Neural cell (in vitro differentiated cells): ENCODE measurements around the gene PPP2CA. TPM values are rescaled to one million over a fixed set of nuclear protein-coding genes. Genes with fewer than 3 reads are reported as not detected.

ENCODE experiments used
- H2AFZ ChIP-seq: fragments of 200-600, 300-800 bp; sonication (generic), shearing (Covaris generic); 2 replicates; pipeline ENCODE4 v1.6.0; 2014; ENCODE audit warnings: low read depth, mild to moderate bottlenecking, antibody characterized with exemption, low read length, moderate library complexity
- H3F3A ChIP-seq: fragments of 200-600 bp; shearing (Covaris generic); 2 replicates; pipeline ENCODE4 v1.6.1; 2016; ENCODE audit warnings: mild to moderate bottlenecking, moderate library complexity, mixed read lengths, antibody characterized with exemption, low read length; ENCODE audit not compliant: insufficient read depth, poor library complexity, severe bottlenecking
- H3K27ac ChIP-seq: fragments of 200-600, 300-800 bp; sonication (generic), shearing (Covaris generic); 2 replicates; pipeline ENCODE4 v1.5.1; 2014; ENCODE audit warnings: mild to moderate bottlenecking, low read length, moderate library complexity
- H3K27me3 ChIP-seq: fragments of 300-800, 200-600 bp; sonication (generic), shearing (Covaris generic); 2 replicates; pipeline ENCODE4 v1.6.0; 2014; ENCODE audit warnings: mild to moderate bottlenecking, low read depth, low read length, moderate library complexity; ENCODE audit not compliant: insufficient read depth
- H3K36me3 ChIP-seq: fragments of 300-800, 200-600 bp; sonication (generic), shearing (Covaris generic); 2 replicates; pipeline ENCODE4 v1.5.1; 2014; ENCODE audit warnings: mild to moderate bottlenecking, antibody characterized with exemption, low read length, moderate library complexity; ENCODE audit not compliant: insufficient read depth
- H3K4me2 ChIP-seq: fragments of 300-800, 200-600 bp; sonication (generic), shearing (Covaris generic); 2 replicates; pipeline ENCODE4 v1.6.0; 2014; ENCODE audit warnings: mild to moderate bottlenecking, low read length
- H3K4me3 ChIP-seq: fragments of 300-800, 200-600 bp; sonication (generic), shearing (Covaris generic); 2 replicates; pipeline ENCODE4 v1.5.1; 2014; ENCODE audit warnings: mild to moderate bottlenecking, low read length, moderate library complexity
- H3K79me2 ChIP-seq: fragments of 200-600 bp; shearing (Covaris generic); replicated peaks from 2 replicates; pipeline ENCODE4 v1.6.0; 2014; ENCODE audit warnings: mild to moderate bottlenecking, low read length, moderate library complexity; ENCODE audit not compliant: insufficient read depth
- H3K9ac ChIP-seq: fragments of 300-800, 200-600 bp; sonication (generic), shearing (Covaris generic); 2 replicates; pipeline ENCODE4 v1.6.1; 2016; ENCODE audit warnings: mild to moderate bottlenecking, low read length, mixed read lengths
- H3K9me2 ChIP-seq: fragments of 200-600 bp; shearing (Covaris generic); 2 replicates; pipeline ENCODE4 v1.6.1; 2016; ENCODE audit warnings: mild to moderate bottlenecking, low read length, mixed read lengths; ENCODE audit not compliant: insufficient read depth
- H3K9me3 ChIP-seq: fragments of 200-600, 300-800 bp; sonication (generic), shearing (Covaris generic); 2 replicates; pipeline ENCODE4 v1.6.1; 2016; ENCODE audit warnings: mild to moderate bottlenecking, mixed run types, low read length, moderate library complexity, mixed read lengths
- H4K20me1 ChIP-seq: fragments of 200-600 bp; shearing (Covaris generic); 2 replicates; pipeline ENCODE4 v1.6.1; 2016; ENCODE audit warnings: mild to moderate bottlenecking, mixed run types; ENCODE audit not compliant: insufficient read depth
- CTCF ChIP-seq: fragments of 450-650 bp; IDR thresholded peaks from 2 replicates; pipeline ENCODE4 v1.5.1; 2014; ENCODE audit warnings: antibody characterized with exemption, mild to moderate bottlenecking, moderate library complexity; ENCODE audit not compliant: poor library complexity, severe bottlenecking
- EP300 ChIP-seq: fragments of 450-650 bp; conservative IDR thresholded peaks from 2 replicates; pipeline ENCODE4 v1.6.1; 2014; ENCODE audit warnings: antibody characterized with exemption, mild to moderate bottlenecking, moderate library complexity; ENCODE audit not compliant: poor library complexity, severe bottlenecking
- EZH2 ChIP-seq: fragments of 200-600, 300-800 bp; shearing (Covaris generic), sonication (generic); IDR thresholded peaks from 2 replicates; pipeline ENCODE4 v1.6.1; 2014; ENCODE audit warnings: antibody characterized with exemption, low read length, borderline replicate concordance, mild to moderate bottlenecking; ENCODE audit not compliant: insufficient read depth, poor library complexity, severe bottlenecking
- MXI1 ChIP-seq: fragments of 450-650 bp; conservative IDR thresholded peaks from 2 replicates; pipeline ENCODE4 v1.6.1; 2014; ENCODE audit warnings: antibody characterized with exemption, mild to moderate bottlenecking; ENCODE audit not compliant: poor library complexity, severe bottlenecking
- POLR2AphosphoS5 ChIP-seq: IDR thresholded peaks from 2 replicates; pipeline ENCODE4 v1.6.1; 2012
- RAD21 ChIP-seq: fragments of 450-650 bp; conservative IDR thresholded peaks from 2 replicates; pipeline ENCODE4 v1.6.1; 2014; ENCODE audit warnings: antibody characterized with exemption, mild to moderate bottlenecking, moderate library complexity
- REST ChIP-seq: IDR thresholded peaks from 2 replicates; pipeline ENCODE4 v1.6.1; 2012; ENCODE audit warnings: borderline replicate concordance
- SMC3 ChIP-seq: fragments of 450-650 bp; conservative IDR thresholded peaks from 2 replicates; pipeline ENCODE4 v1.6.1; 2014; ENCODE audit warnings: antibody characterized with exemption, mild to moderate bottlenecking, moderate library complexity; ENCODE audit not compliant: poor library complexity
- TAF1 ChIP-seq: IDR thresholded peaks from 2 replicates; pipeline ENCODE4 v1.6.1; 2012; ENCODE audit warnings: low read depth
- polyA plus RNA-seq: library from polyadenylated mRNA; depleted of rRNA; stranded (reverse); fragments of >200 nt; gene quantifications from 2 replicates; pipeline ENCODE4 v1.2.3, GENCODE V29; 2014

The PPP2CA gene
- polyA plus RNA-seq, 1 donor from 2014 or later, result 251 TPM

GRCh38 chr5:134227776-134228175, 1.9 kb upstream of the PPP2CA start:
- Histone ChIP-seq H4K20me1 (peaks cover 5% of the 10 kb centered on the region), H3K4me2 (no peak overlapping the region), H3K9me2 (no peaks in the 10 kb centered on the region), H3K4me3 (peak overlapping the region; percentile 96), H3K79me2 (peaks cover 44% of the 10 kb centered on the region), H3F3A (peaks cover 3% of the 10 kb centered on the region), H3K9me3 (no peaks in the 10 kb centered on the region), H3K36me3 (no peaks in the 10 kb centered on the region), H3K27ac (peak overlapping the region; percentile 100), H2AFZ (no peak overlapping the region), H3K27me3 (no peaks in the 10 kb centered on the region), H3K9ac (no peak overlapping the region)
- TF ChIP-seq REST, result no peak
- no peak for TF ChIP-seq MXI1
- no peak for TF ChIP-seq EP300
- TF ChIP-seq SMC3, result no peak
- TF ChIP-seq RAD21, result no peak
- no peak for TF ChIP-seq TAF1
- TF ChIP-seq EZH2, result no peak

- no peaks in the 10 kb centered on the region for H3K27me3 ChIP-seq
- H3K36me3 ChIP-seq, result no peaks in the 10 kb centered on the region
- H3K4me3 ChIP-seq, result peak overlapping the region; percentile 96
- H3K79me2 ChIP-seq, result peaks cover 49% of the 10 kb centered on the region
- peaks cover 3% of the 10 kb centered on the region for H3F3A ChIP-seq
- H3K9me3 ChIP-seq, result no peaks in the 10 kb centered on the region
- peak overlapping the region; percentile 86 for H3K4me2 ChIP-seq
- peak overlapping the region; percentile 100 for H3K9ac ChIP-seq
- H2AFZ ChIP-seq, result peak overlapping the region; percentile 97
- peaks cover 5% of the 10 kb centered on the region for H4K20me1 ChIP-seq
- TF ChIP-seq POLR2AphosphoS5 (peak; percentile 33), SMC3 (no peak), CTCF (peak; percentile 18)
- H3K27ac ChIP-seq, result peak overlapping the region; percentile 100
- no peaks in the 10 kb centered on the region for H3K9me2 ChIP-seq
These were observed 1.4 kb upstream of the PPP2CA start for GRCh38 chr5:134227259-134227658.
